Bronchial epithelial cell (primary cell): ENCODE data around the gene GLIS1. TPM values are rescaled to one million over a fixed set of nuclear protein-coding genes. Genes with fewer than 3 reads are reported as not detected.

ENCODE experiments used
- DNase-seq: peaks from one replicate; pipeline ENCODE4 v3.0.0-alpha.2; 2010; ENCODE audit warnings: low read depth
- FAIRE-seq: peaks from 2 replicates; lab custom pipeline; 2011; peaks lifted over from hg19 to GRCh38; lab: Jason Lieb, UNC
- H3K27me3 ChIP-seq: 2 replicates; pipeline ENCODE4 v1.5.1; 2011; ENCODE audit warnings: low read length; ENCODE audit not compliant: control insufficient read depth, insufficient read depth
- H3K36me3 ChIP-seq: 2 replicates; pipeline ENCODE4 v1.5.1; 2011; ENCODE audit warnings: low read length; ENCODE audit not compliant: control insufficient read depth, insufficient read depth
- H3K4me3 ChIP-seq: 2 replicates; pipeline ENCODE4 v1.5.1; 2011; ENCODE audit warnings: mild to moderate bottlenecking, low read depth, low read length, control low read depth
- CTCF ChIP-seq: IDR thresholded peaks from 2 replicates; pipeline ENCODE4 v1.5.1; 2011; ENCODE audit warnings: mild to moderate bottlenecking, moderate library complexity, low read length, control low read depth, inconsistent platforms; ENCODE audit not compliant: insufficient read depth, severe bottlenecking
- total RNA-seq: library from RNA; depleted of rRNA; stranded (reverse); fragments of >200 nt; gene quantifications from 2 replicates; pipeline ENCODE4 v1.2.1, GENCODE V29; 2014

The GLIS1 gene
- total RNA-seq, 1 donor from 2014 or later, result under 0.01 TPM

GRCh38 chr1:53505401-53505800 lies 233.6 kb downstream of the GLIS1 start:
- no peaks in the 10 kb centered on the region for H3K27me3 ChIP-seq
- no peak overlapping the region for H3K4me3 ChIP-seq
- DNase-seq (no peak), FAIRE-seq (no peak)
- TF ChIP-seq CTCF, result no peak
- no peaks in the 10 kb centered on the region for H3K36me3 ChIP-seq

- TF ChIP-seq CTCF, result no peak
- no peak for DNase-seq
- Histone ChIP-seq H3K36me3 (no peaks in the 10 kb centered on the region), H3K4me3 (no peak overlapping the region), H3K27me3 (no peaks in the 10 kb centered on the region)
- FAIRE-seq, result no peak
Observed at GRCh38 chr1:53504901-53505300, 234.1 kb downstream of the GLIS1 start.

- no peaks in the 10 kb centered on the region for H3K36me3 ChIP-seq
- no peak for TF ChIP-seq CTCF
- peaks cover 2% of the 10 kb centered on the region for H3K27me3 ChIP-seq
- H3K4me3 ChIP-seq, result no peak overlapping the region
- FAIRE-seq (no peak), DNase-seq (no peak)
Observed at GRCh38 chr1:53503433-53504217, 235.3 kb downstream of the GLIS1 start.

- FAIRE-seq, result no peak
- H3K4me3 ChIP-seq, result no peak overlapping the region
- peaks cover 2% of the 10 kb centered on the region for H3K27me3 ChIP-seq
- DNase-seq, result no peak
- TF ChIP-seq CTCF, result no peak
- H3K36me3 ChIP-seq, result no peaks in the 10 kb centered on the region
Observed at GRCh38 chr1:53502641-53503432, 236.1 kb downstream of the GLIS1 start.

- FAIRE-seq (no peak), DNase-seq (no peak)
- Histone ChIP-seq H3K27me3 (peaks cover 2% of the 10 kb centered on the region), H3K4me3 (no peak overlapping the region), H3K36me3 (no peaks in the 10 kb centered on the region)
- no peak for TF ChIP-seq CTCF
Observed at GRCh38 chr1:53501065-53502005, 237.6 kb downstream of the GLIS1 start.
